Posterior cingulate gyrus (tissue), 11 donors: ENCODE results near the gene PAX5.

Source experiments
- DNase-seq, 10 donors: peaks; one replicate each; pipeline versions ENCODE4 v3.0.0 to v3.0.0-alpha.2; 2020 to 2021; ENCODE audit warnings: mixed read lengths in 3 of 10
- intact Hi-C: fragments of 100-400 bp; cut with DNase I; formaldehyde crosslinking; loops from one replicate; pipeline ENCODE4 v1.15.1; 2023

PAX5 gene

DNA sequence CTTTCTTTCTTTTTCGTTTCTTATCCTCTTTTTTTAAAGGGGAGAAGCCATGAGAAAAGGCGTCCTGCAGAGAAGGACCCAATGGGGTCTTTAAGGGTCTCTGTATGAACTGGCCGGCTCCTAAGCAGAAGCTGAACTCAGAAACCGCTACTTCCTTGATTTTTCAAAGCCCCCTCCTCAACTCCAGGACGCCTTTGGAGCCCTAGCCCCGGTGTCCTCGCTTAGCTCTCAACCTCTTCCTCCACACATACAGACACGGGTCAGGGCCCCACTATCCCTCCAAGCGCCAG lies 8.3 kb downstream of the PAX5 start:
- DNase-seq = no peak
- intact Hi-C loops = no loop called here

DNA sequence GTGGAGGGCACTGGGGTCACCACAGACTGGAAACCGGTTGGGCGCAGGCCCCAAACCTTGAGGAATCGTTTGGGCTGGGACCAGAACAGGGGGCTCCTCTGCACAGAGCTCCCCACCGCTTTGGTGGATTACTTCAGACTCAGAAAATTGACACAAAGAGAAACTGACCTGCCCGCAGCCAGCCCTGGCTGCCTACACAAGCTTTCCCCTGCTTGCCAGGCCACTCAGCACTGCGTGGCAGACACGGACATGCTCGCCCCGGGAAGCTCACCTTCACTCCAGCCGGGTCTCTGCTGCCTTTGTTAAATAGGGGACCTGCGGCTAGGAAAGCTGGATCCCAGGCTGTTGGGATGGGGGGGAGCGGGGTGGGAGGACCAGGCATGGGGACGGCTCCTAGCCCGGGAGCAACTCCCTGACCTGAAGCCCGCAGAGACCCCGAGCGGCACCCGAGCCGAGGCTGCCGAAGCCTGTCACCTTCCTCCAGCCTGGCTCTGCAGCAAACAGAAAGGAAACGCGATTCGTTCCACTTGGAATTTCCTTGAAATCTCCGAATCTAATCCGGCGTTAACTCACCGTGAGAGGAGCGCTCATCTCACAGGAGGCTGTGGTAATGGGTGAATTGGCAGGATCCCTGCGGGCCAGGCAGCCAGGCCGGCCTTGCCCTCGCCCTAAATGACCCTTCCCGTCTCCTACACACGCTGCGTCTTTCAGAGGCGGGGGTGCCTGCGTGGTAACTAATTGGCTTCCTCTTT lies 8.8 kb downstream of the PAX5 start:
- intact Hi-C loops = no loop called here

DNA sequence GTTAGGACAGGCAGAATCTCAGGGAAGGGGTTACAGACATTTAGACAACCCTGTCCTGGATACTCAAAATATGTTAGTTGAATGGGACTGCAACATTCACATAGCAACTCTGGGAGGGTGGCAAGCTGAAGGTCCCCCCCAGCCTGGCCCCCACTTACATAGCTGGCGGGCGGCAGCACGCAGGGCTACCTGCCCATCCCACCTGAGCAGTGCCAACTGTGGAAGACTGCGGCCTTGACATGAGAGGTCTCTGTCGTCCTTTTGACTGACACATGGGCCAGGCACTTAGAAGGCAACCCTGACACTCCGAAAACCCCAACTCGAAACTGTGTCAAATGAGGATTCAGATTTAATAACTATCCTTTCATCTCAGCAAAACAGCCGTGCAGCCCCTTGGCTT lies 16.5 kb downstream of the PAX5 start:
- intact Hi-C loops = no loop called here
- no peak for DNase-seq

More for the DNA sequence above, 8.8 kb downstream of the PAX5 start:
- no peak for DNase-seq

DNA sequence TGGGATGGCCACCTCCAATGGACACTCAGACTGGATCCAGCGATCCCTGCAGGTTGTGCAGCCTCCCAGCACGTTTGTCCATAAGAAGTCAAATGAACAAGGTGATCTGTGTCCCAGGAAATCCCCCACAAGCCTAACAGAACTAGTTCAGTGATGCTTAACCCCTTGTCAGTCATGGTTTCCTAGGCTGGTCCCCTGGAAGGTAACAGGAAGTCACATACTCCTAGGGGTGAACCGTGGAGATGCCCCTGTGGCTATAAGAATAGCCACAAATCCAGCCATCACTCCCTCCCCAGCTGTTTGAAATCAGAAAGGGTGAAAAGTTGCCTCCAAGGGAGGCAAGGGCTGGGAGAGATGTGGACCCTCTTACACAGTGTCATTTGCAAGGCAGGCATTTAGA lies 22.5 kb downstream of the PAX5 start:
- intact Hi-C loops = no loop called here
- DNase-seq = no peak

DNA sequence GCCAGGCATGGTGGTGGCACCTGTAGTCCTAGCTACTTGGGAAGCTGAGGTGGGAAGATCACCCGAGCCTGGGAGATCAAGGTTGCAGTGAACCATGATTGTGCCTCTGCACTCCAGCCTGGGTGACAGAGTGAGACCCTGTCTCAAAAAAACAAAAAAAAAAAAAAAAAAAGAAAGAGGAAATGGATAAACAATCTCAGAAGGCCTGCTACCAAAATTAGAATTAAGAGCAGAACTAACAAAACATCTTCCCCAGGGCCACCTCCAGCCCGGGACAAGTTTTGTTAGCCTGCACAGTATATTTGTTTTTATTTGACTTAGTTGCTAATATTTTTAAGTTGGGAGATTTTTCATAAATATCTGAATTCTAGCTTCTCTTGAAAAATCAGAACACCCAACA lies 23.1 kb downstream of the PAX5 start:
- DNase-seq = no peak
- intact Hi-C loops = no loop called here

DNA sequence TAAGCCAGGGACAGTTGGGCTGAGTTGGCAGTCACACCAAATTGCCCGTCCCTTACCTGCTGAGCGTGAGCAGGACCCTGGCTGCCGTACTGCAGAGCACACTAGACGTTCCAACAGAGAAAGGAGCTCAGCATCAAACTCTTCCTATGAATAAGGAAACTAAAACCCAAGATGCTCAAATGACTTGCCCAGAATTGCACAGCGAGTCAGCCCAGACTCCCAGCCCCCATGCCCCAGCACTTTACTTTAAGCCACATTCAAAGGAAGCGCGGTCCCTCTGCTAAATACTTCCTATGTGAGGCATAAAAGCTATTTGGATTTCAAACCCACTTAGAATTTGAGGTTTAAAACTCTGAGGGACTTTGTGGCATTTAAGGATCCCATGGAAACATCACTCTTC lies 23.9 kb downstream of the PAX5 start:
- no peak for DNase-seq
- intact Hi-C loops = no loop called here

DNA sequence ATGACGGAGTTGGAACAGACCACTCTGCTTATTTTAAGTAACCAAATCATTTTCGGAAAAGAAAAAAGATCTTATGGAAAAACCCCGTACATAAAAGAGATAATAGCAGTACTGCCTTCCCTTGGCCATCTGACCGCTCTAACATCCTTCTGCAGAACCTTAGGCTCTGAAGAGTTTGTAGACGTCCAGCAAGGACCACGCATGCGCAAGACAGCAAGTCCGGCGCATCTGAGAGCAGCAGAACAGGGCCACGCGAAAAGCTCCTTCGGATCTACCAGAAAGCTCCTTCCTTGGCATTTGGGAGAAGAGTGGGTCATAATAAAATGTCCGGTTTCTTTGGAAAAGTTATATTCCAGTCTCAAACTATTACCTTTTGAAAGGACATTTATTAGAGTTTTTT lies 26.8 kb downstream of the PAX5 start:
- no peak for DNase-seq
- intact Hi-C loops = no loop called here

DNA sequence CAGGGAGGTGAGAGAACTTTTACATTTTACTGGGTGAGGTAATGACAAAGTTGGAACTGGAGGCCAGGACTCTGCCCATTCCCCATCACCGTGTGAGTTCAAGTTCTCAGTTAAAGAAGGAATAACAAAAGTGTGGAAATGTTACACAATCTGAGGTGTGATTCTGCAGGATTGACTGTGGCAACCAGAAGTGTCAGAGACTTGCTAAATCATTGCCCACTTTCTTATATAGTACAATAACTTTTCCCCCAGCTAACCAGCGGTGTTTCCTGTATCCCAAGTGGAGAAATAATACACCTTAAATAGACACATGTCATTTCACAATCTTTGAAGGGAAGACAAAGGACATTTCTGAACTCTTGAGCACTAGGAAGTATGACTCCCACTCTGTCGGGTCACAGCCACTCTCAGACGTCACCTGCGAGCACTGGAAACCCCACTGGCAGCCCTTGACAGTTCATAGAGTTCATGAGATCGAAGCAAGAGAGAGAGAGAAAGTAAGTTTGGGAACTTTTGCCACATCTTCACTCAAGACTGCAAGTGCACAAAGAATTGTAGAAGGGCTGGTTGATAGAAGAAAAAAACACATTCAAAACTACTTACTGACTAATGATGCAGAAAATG lies 28.4 kb downstream of the PAX5 start:
- DNase-seq = no peak
- intact Hi-C loops = no loop called here

DNA sequence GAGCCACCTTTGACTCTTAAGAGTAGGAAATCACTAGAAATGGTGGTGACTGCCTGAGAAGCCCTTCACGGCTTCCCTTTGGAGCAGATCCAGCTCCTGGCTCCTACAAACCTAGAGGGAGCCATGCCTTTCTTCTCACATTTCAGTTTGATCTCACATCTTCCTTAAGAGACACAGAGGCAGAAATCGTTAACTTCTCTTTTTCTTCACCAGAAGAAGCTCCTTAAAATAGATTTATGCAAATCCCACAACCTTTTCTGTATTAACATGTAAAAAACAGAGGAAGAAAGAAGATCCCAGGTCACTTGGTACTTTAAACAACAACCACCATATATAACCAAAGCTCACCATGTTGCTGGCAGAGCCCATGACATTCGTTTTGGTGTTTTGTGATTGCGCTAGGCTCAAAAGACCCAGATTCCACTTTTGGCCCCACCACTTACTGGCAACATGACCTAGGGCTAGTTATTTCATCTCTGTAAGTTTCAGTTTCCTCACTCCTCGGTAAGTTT lies 29.6 kb downstream of the PAX5 start:
- intact Hi-C loops = no loop called here
- DNase-seq = no peak

DNA sequence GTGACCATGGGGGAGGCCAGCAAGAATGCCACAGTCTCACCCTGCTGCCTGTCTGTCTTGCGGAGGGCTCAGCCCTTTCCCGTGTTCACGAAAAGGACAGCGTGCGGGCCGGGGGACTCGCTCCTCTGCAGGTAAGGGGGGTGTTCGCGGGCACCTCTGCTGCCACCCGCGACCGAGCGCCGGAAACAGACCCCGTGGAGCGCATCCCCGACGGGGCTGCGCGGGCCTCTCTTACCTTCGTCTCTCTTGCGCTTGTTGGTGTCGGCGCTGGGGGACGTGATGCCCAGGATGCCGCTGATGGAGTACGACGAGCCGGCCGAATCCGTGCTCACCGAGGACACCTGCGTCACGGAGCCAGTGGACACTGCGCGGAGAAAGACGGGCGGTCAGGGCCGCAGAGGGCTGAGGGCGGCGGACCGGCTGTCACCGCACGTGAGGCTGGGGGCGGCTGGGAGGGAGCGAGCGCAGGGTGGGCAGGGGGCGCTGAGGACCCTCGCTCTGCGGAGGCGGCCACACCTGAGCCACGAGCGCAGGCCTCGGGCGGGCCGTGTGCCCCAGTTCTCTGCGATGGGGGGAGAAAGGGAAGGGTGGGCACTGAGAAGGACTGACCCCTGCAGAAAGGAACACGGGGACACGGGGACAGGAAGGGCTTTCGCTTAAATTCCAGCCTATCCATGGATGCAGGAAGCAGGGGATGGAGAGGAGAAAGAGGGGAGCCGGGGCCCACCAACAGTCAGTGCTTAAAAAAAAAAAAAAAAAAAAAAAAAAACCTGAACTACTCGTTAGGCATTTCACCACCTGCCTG lies 31.5 kb downstream of the PAX5 start:
- intact Hi-C loops = no loop called here
- DNase-seq = peak in 1 of 10 donors; percentile 74

DNA sequence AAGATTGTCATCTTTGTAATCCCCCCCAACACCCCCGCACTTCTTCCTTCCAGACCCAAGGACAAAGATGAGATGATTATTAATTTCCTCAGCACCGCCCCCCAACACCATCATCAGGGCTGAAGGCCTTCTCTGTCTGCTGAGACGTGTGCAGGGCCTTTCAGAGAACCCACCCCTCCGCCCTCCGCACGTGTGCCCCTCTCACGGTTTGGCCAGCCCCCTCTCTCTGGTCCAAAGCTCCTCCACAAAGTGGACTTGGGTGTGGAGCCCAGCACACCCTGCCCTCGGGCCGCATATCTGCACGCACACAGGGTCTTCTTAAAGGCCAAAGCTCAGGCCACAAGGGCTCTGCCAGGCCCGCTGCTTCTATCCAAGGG lies 32.0 kb downstream of the PAX5 start:
- DNase-seq = no peak
- intact Hi-C loops = no loop called here

DNA sequence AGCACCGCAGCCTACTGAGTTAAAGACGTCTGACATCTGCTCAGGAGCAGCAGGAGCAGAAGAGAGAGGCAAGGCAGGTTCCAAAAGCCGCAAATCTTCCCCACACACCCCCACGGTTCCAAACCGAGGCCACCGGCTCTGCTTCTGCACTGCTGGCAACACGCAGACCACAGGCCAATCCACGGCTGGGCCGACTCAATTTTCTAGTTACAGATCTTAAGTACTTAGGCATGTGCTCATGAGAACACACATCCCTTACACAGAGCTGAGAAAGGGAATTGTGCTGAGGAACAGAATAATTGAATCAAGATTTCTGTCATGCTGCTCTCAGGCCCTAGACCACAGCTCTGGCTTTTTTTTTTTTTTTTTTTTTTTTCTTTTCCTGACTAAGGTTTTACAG lies 32.6 kb downstream of the PAX5 start:
- DNase-seq = no peak
- intact Hi-C loops = no loop called here

DNA sequence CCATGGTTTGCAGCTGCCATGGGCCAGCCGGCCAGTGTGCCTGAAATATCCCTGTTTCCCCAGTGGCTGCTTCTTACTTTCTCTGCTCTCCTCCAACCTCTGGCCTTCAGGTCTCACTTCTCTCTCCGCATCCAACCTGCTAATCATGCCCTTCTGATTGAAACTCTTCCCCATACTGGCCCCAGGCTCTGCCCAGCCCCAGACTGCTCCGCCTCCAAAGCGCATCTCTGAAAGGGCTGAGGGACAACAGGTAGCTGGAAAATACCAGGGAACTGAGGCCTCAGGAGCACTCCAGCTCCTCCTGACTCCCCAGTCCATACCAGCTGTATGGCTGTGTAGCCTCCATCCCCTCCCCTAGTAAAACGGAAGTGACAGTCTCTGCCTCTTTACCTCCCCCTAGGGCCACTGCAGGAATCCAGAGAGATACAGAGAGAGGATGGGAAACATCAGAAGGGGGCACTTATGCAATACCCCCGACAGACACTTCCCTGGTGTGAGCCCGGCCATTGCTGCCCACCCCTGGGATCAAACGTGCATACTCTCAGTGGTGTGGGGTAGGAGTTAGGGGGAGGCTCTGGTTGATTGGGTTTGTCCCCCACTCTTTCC lies 34.2 kb downstream of the PAX5 start:
- no peak for DNase-seq
- intact Hi-C loops = loop anchor here (10.0 kb wide), 1 partner anchor 205 kb away; no protein-coding TSS in a partner anchor

DNA sequence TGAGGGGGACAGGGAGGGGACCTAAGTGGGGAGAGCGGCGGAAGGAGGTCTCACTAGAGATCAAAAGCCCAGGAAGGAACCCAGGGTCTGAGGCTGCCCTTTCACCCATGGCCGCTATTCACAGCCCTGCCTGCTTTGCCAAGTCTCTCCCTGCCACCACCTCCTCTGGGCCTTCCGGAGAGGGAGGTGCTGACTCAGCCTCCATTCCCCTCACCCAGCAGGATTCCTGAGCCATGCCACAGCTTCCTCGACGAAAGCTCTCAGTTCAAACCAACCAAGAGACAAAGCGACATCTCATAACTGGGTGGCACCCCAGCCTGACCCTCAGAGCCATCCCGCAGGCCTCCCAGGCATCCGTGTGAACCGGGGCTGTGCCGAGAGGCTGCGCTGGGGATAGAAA lies 36.7 kb downstream of the PAX5 start:
- intact Hi-C loops = loop anchor here (10.0 kb wide), 1 partner anchor 203 kb away; no protein-coding TSS in a partner anchor
- DNase-seq = no peak

DNA sequence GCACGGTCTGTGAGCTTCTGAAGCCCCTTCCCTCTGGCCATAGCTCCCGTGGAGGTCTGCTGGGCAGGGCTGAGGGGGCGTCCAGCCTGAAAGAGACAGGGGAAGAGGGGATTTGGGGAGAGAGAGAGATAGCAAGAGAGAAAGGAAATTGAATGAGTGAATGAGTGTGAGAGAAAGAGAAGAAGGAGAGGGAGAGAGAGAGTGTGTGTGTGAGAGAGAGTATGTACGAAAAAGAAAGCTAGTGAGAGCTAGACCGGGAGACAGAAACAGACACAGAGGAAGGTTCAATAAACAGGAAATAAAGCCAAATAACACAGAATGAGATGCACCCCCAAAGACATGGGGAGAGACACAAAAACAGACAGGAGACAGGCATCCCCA lies 37.4 kb downstream of the PAX5 start:
- intact Hi-C loops = loop anchor here (10.0 kb wide), 1 partner anchor 202 kb away; no protein-coding TSS in a partner anchor
- DNase-seq = no peak

DNA sequence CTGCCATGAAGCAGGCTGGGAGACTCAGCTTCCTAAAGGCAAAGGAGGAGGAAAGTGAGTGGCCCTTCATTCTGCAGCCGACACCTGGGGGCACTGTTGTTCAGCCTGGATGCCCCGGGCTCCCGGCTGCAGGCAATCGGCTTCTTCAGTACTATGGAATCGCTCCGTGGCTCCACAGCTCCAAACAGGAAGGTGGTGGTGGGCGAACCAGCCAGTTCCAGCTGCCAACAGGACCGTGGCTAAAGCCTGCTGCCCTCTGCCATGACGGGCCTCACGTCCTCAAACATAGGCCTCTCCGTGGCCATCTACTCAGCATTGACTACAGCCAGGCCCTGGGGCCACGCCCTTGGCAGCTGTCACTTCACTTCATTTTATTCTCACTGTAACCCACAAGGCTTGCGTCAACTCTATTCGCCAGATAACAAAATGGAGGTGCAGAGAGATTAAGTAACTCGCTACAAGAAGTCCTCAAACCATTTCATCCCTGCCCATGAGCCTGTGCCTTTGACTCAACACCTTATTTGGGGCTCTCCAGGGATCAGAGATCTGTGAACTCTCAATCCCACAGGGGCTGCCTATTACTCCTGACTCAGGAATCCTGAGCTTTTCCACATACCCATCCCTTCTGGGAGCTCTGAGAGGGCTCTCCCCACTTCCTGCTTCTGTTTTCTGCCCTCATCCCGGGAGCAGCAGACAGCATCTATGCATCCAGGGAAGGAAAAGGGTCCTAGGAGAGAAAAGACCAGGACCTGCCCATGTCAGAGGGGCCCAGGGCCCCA lies 38.0 kb downstream of the PAX5 start:
- intact Hi-C loops = loop anchor here (10.0 kb wide), 1 partner anchor 201 kb away; no protein-coding TSS in a partner anchor
- peak in 5 of 10 donors; percentile 7 to 90 (median 44) for DNase-seq

DNA sequence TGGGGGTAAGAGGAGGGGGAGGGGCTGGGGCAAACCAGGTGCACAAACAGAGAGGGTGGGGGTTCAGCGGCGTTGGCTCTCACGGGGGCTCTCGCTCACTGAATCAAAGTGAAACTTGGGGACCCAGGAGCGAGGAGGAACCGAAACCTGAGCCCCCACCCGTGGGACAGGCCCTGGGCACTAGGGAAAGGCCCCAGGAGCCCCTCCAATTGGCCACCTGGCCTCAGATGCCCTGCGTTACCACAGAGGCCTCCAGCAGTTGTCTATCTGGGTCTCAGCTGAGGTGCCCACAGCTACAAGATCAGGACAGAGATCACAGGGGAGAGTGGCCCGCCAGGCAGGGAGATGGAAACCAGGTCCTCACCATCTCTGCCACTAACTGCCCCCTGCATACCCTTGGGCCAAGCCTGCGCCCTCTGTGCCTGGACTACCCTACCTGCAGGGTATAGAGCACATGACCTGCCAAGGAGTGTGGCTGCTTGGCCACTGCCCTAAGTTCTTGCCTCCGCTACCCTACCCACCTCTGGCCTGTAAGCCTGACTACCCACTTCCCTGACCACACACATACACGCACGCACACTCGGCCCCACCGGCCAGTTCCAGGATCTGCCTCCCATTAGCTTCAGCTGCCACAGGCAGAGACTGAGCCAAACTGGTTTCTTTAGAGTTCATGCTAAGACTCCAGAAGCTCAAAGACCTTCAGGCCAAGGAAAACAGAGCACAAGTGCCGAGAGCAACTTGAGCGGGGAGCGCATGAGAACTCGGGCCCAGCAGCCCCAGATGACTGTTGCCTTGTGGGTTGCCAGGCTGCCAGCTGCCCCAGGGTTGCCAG lies 39.9 kb downstream of the PAX5 start:
- DNase-seq = peak in 1 of 10 donors; percentile 54
- intact Hi-C loops = loop anchor here (10.0 kb wide), 1 partner anchor 199 kb away; no protein-coding TSS in a partner anchor

DNA sequence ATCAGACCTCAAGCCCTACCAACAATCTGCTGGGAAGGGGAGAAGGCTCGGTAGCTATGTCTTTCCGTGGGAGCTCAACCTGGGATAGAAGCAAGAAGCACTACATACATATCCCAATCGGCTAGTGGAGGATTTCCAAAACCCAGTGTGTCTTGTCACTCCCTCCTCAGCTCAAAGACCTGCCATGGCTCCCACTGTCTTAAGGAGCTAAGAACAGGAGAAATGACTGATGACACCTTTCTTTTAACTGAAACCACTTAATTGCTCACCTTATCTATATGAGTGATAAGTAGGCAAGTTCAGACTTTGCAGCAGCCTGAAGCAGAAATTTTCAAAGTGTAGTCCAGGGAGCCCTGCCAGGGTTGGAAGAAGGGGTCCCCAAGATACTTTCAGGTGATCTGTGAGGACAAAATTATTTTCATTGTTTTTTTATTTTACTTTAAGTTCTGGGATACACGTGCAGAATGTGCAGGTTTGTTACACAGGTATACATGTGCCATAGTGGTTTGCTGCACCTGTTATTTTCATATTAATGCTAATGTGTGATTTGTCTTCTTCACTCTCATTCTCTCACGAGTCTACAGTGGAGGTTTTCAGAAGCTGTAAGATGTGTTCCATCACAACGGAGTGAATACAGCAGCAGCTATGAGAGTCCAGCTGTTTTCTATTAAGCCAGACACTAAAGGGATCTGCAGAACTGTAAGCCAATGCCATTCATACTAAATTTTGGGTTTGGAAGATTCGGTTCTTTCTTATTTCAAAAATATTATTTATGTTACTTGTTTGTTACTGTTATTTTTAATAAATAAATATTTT lies 41.4 kb downstream of the PAX5 start:
- no peak for DNase-seq
- intact Hi-C loops = loop anchor here (10.0 kb wide), 1 partner anchor 198 kb away; no protein-coding TSS in a partner anchor
